Uterus (tissue), 4 donors: ENCODE measurements around the gene CLMN. TPM values are rescaled to one million over a fixed set of nuclear protein-coding genes. Genes with fewer than 3 reads are reported as not detected.

ENCODE experiments used
- DNase-seq, 2 donors: peaks; one replicate each; pipeline ENCODE4 v3.0.0-alpha.2; 2019 to 2020
- H3K27ac ChIP-seq, 2 donors: fragments of 200-600 bp; sonication (generic); 1 replicate in 1 of 2; 2 replicates in 1 of 2; pipeline ENCODE4 v1.5.1; 2016 to 2018
- H3K27me3 ChIP-seq, 2 donors: fragments of 200-600 bp; sonication (generic); one replicate each; pipeline ENCODE4 v1.5.1; 2018 to 2019; ENCODE audit warnings: control low read depth in 1 of 2
- H3K36me3 ChIP-seq, 2 donors: fragments of 200-600 bp; sonication (generic); one replicate each; pipeline ENCODE4 v1.5.1; 2019; ENCODE audit warnings: control low read depth in 1 of 2
- H3K4me1 ChIP-seq, 2 donors: fragments of 200-600 bp; sonication (generic); one replicate each; pipeline ENCODE4 v1.5.1; 2018 to 2019; ENCODE audit warnings: control low read depth in 1 of 2
- H3K4me3 ChIP-seq, 2 donors: fragments of 200-600 bp; sonication (generic); 1 replicate in 1 of 2; 2 replicates in 1 of 2; pipeline ENCODE4 v1.5.1; 2018 to 2019; ENCODE audit warnings: mild to moderate bottlenecking in 1 of 2
- H3K9me3 ChIP-seq, 2 donors: fragments of 200-600 bp; sonication (generic); one replicate each; pipeline ENCODE4 v1.5.1; 2019; ENCODE audit warnings: control low read depth in 1 of 2
- POLR2A ChIP-seq, 2 donors: fragments of 450-650 bp; IDR thresholded peaks; one replicate each; pipeline ENCODE4 v1.6.1; 2016; ENCODE audit warnings: antibody characterized with exemption in 2 of 2, mild to moderate bottlenecking in 1 of 2, moderate library complexity in 1 of 2
- intact Hi-C: fragments of 100-400 bp; cut with DNase I; formaldehyde crosslinking; loops from one replicate; pipeline ENCODE4 v1.15.1; 2023; ENCODE audit warnings: low total_unique reads
- total RNA-seq, 4 donors: library from RNA; depleted of rRNA in 3 of 4; stranded (reverse); fragments of >200 nt in 3 of 4; gene quantifications; one replicate each; pipeline versions ENCODE4 v1.1.0 to v1.2.4, GENCODE V29; 2014 to 2023
- TF ChIP-seq, protein P1 (sequence below), 4 experiments: fragments of 200-600 bp in 2 of 4; fragments of 450-650 bp in 2 of 4; sonication (generic) in 2 of 4; IDR thresholded peaks; one replicate each; pipeline ENCODE4 v1.5.1; 2016 to 2019; ENCODE audit warnings: antibody characterized with exemption in 4 of 4, mild to moderate bottlenecking in 2 of 4, moderate library complexity in 1 of 4
- donor health status: DM: yes; HTN: yes; CAD: no.

CLMN gene
- total RNA-seq, 4 donors from 2014 or later = 5.0 to 55.0 (median 12.4) TPM

DNA sequence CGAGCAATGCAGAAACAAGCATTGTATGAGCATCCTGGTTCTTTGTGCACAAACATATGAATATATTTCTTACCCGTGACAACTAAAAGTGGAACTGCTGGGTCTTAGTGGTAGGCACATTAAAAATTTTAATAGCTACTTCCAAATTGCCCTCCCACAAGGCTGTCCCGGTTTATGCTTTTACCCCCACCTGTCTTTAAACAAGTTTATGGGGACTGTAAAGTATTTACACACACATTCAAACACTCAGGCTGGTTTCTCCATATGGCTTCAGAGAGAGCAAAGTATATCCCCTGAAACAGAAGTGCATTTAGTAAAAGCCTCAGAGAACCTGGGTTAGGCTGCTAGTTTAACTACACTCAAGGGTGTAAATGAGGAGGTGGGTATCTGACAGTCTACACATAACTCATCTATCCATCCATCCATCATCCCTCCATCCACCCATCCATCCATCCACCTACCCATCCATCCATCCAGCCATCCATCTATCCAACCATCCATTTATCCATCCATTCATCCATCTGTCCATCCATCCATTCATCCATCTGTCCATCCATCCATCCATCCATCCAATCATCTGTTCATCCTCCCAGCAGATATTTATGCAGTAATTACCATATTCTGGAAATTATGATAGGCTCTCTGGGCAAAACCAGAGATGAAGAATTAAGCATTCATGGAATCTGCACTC lies 86.7 kb downstream of the CLMN start:
- Histone ChIP-seq H3K27ac (no peak overlapping the region), H3K4me1 (peaks cover 0 to 4% of the 10 kb centered on the region in 2 donors), H3K4me3 (no peak overlapping the region), H3K27me3 (no peaks in the 10 kb centered on the region), H3K36me3 (no peaks in the 10 kb centered on the region), H3K9me3 (no peaks in the 10 kb centered on the region)
- intact Hi-C loops = no loop called here
- no peak for TF ChIP-seq POLR2A (IDR thresholded peaks at IDR 0.05)
- TF ChIP-seq, protein P1, sequence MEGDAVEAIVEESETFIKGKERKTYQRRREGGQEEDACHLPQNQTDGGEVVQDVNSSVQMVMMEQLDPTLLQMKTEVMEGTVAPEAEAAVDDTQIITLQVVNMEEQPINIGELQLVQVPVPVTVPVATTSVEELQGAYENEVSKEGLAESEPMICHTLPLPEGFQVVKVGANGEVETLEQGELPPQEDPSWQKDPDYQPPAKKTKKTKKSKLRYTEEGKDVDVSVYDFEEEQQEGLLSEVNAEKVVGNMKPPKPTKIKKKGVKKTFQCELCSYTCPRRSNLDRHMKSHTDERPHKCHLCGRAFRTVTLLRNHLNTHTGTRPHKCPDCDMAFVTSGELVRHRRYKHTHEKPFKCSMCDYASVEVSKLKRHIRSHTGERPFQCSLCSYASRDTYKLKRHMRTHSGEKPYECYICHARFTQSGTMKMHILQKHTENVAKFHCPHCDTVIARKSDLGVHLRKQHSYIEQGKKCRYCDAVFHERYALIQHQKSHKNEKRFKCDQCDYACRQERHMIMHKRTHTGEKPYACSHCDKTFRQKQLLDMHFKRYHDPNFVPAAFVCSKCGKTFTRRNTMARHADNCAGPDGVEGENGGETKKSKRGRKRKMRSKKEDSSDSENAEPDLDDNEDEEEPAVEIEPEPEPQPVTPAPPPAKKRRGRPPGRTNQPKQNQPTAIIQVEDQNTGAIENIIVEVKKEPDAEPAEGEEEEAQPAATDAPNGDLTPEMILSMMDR (IDR thresholded peaks at IDR 0.05) = no peak
- no peak for DNase-seq

DNA sequence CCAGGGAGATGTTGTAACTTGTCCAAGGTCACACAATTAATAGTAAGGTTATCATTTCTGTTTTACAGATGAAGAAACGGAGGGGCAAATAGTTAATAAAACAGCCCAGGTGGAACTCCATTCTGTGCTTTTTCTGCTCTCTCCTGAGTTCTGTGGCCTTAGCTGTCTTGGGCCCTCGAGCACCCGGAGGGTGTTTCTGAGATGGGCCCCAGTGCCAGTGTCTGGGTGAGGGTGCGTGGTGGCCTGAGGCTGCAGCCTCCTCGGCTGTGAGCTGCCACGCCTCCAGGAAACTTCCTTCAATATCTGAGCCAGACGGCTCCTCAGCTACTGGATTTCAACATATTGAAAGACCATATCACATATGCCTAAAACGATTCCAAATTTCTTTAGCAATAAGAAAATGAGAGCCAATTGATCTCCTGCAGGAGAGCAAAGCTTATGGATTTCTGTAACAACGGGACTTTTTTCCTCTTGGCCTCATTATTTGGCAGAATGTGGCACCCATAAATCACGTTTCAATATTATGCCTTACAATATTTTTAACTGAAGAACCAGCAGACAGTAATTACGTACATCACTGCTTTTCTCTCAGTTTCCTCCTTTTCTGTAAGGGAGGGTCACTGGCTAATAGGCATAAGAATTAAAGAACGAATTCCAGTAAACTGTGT lies 87.6 kb downstream of the CLMN start:
- H3K9me3 ChIP-seq = no peaks in the 10 kb centered on the region
- H3K36me3 ChIP-seq = no peaks in the 10 kb centered on the region
- no peak for DNase-seq
- intact Hi-C loops = no loop called here
- peak overlapping the region in 1 of 2 donors; percentile 3 for H3K27ac ChIP-seq
- H3K4me3 ChIP-seq = no peak overlapping the region
- TF ChIP-seq POLR2A (IDR thresholded peaks at IDR 0.05) = no peak
- TF ChIP-seq, protein P1 (IDR thresholded peaks at IDR 0.05) = no peak
- no peaks in the 10 kb centered on the region for H3K27me3 ChIP-seq
- H3K4me1 ChIP-seq = peaks cover 0 to 4% of the 10 kb centered on the region in 2 donors

DNA sequence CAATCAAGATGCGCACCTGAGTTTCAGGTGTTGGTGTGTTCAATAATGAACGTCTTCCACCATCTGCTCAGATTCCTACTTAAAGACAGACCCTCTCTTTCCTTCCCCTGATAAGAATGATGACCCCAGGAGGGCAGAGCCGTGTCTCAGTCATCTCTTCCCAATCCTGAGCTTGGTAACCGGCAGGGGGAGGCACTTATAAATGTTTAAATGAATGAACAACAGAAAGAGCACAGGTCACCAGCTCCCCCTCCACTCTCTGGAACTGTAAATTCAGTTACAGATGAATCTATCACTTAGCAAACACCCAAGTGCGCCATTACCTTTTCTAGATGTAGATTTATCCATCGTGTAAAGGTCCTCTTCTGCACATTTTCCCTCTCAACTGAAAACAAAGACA lies 90.0 kb downstream of the CLMN start:
- TF ChIP-seq, protein P1 (IDR thresholded peaks at IDR 0.05) = no peak
- no peak for TF ChIP-seq POLR2A (IDR thresholded peaks at IDR 0.05)
- H3K4me3 ChIP-seq = no peak overlapping the region
- intact Hi-C loops = no loop called here
- H3K27me3 ChIP-seq = no peaks in the 10 kb centered on the region
- no peaks in the 10 kb centered on the region for H3K9me3 ChIP-seq
- H3K36me3 ChIP-seq = no peaks in the 10 kb centered on the region
- no peak overlapping the region for H3K27ac ChIP-seq
- peaks cover 0 to 4% of the 10 kb centered on the region in 2 donors for H3K4me1 ChIP-seq
- DNase-seq = no peak

DNA sequence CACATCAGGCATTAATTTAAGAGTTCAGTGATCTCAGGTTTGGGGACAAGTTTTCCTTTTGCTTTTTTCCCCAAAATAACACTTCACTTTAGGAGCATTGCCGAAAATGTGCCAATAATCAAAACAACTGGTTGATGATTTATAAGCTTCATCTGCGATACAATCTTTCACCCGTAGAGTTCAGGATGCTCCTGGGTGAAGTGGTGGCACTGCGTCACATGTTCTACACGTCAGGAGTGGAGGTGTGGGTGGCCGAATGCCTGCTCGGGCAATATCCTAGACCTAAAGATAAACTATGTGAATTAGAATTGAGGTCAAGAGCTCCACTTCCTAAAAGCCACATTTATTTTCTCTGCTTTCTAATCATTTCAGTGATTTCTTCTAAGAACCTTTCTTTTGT lies 91.5 kb downstream of the CLMN start:
- no peaks in the 10 kb centered on the region for H3K36me3 ChIP-seq
- no peak for DNase-seq
- H3K9me3 ChIP-seq = no peaks in the 10 kb centered on the region
- no peak overlapping the region for H3K4me3 ChIP-seq
- no peaks in the 10 kb centered on the region for H3K27me3 ChIP-seq
- intact Hi-C loops = no loop called here
- no peak overlapping the region for H3K27ac ChIP-seq
- peaks cover 0 to 4% of the 10 kb centered on the region in 2 donors for H3K4me1 ChIP-seq
- TF ChIP-seq, protein P1 (IDR thresholded peaks at IDR 0.05) = no peak
- no peak for TF ChIP-seq POLR2A (IDR thresholded peaks at IDR 0.05)

DNA sequence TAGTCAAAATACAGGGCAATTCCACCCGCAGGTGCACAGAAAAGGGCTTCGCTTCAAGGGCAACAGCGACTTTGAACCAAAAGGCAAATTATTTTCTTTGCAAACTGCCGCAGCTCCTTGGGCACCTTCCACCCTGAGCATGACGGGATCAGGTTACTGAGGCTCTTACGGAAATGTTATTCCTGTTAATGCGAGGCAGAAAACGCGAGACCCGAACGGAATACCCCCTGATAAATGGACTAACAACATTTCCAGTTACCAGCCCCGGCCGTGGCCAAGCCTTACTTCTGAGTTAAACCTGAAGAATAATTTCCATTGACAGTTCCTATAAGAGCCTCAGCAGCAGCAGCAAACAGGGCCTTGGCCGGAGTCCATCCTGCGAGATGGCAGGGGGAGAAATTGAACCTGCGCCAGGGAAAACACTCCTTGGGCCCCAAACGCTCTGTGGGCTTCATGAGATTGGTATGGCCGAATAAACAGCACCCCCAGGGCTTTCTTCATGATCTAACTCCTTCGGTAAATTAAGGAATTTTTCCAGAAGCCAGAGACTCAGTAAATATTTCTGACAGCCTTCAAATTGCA lies 92.3 kb downstream of the CLMN start:
- Histone ChIP-seq H3K36me3 (no peaks in the 10 kb centered on the region), H3K27ac (no peak overlapping the region), H3K27me3 (no peaks in the 10 kb centered on the region), H3K4me3 (no peak overlapping the region), H3K4me1 (no peaks in the 10 kb centered on the region), H3K9me3 (no peaks in the 10 kb centered on the region)
- no peak for DNase-seq
- intact Hi-C loops = no loop called here
- no peak for TF ChIP-seq POLR2A (IDR thresholded peaks at IDR 0.05)
- TF ChIP-seq, protein P1 (IDR thresholded peaks at IDR 0.05) = no peak
